Rectal smooth muscle tissue (tissue), 1 donor: ENCODE data around the gene RBPJL.

Experiments used
- H3K27ac ChIP-seq: one replicate; pipeline ENCODE4 v1.7.0; 2013; ENCODE audit warnings: low read depth, low read length, inconsistent platforms
- H3K27me3 ChIP-seq: one replicate; pipeline ENCODE4 v1.7.0; 2013; ENCODE audit warnings: low read length; ENCODE audit not compliant: control insufficient read depth, insufficient read depth
- H3K36me3 ChIP-seq: one replicate; pipeline ENCODE4 v1.7.0; 2013; ENCODE audit warnings: low read length; ENCODE audit not compliant: control insufficient read depth, insufficient read depth
- H3K4me1 ChIP-seq: one replicate; pipeline ENCODE4 v1.7.0; 2013; ENCODE audit warnings: low read length; ENCODE audit not compliant: control insufficient read depth, insufficient read depth
- H3K4me3 ChIP-seq: one replicate; pipeline ENCODE4 v1.7.0; 2013; ENCODE audit warnings: low read length
- H3K9ac ChIP-seq: one replicate; pipeline ENCODE4 v1.7.0; 2013; ENCODE audit warnings: low read length

Gene RBPJL

GRCh38 chr20:45328451-45328850 lies 21.8 kb downstream of the RBPJL start:
- Histone ChIP-seq H3K27me3 (no peaks in the 10 kb centered on the region), H3K36me3 (peaks cover 46% of the 10 kb centered on the region), H3K27ac (no peak overlapping the region), H3K9ac (no peak overlapping the region), H3K4me3 (no peak overlapping the region), H3K4me1 (no peaks in the 10 kb centered on the region)

GRCh38 chr20:45329497-45330319 lies 23.1 kb downstream of the RBPJL start:
- no peak overlapping the region for H3K4me3 ChIP-seq
- peaks cover 46% of the 10 kb centered on the region for H3K36me3 ChIP-seq
- H3K27ac ChIP-seq: no peak overlapping the region
- no peaks in the 10 kb centered on the region for H3K27me3 ChIP-seq
- H3K9ac ChIP-seq: no peak overlapping the region
- no peaks in the 10 kb centered on the region for H3K4me1 ChIP-seq

- H3K9ac ChIP-seq: no peak overlapping the region
- peaks cover 46% of the 10 kb centered on the region for H3K36me3 ChIP-seq
- no peak overlapping the region for H3K27ac ChIP-seq
- H3K4me3 ChIP-seq: no peak overlapping the region
- no peaks in the 10 kb centered on the region for H3K4me1 ChIP-seq
- no peaks in the 10 kb centered on the region for H3K27me3 ChIP-seq
These were observed 23.8 kb downstream of the RBPJL start for GRCh38 chr20:45330476-45330875.

DNA sequence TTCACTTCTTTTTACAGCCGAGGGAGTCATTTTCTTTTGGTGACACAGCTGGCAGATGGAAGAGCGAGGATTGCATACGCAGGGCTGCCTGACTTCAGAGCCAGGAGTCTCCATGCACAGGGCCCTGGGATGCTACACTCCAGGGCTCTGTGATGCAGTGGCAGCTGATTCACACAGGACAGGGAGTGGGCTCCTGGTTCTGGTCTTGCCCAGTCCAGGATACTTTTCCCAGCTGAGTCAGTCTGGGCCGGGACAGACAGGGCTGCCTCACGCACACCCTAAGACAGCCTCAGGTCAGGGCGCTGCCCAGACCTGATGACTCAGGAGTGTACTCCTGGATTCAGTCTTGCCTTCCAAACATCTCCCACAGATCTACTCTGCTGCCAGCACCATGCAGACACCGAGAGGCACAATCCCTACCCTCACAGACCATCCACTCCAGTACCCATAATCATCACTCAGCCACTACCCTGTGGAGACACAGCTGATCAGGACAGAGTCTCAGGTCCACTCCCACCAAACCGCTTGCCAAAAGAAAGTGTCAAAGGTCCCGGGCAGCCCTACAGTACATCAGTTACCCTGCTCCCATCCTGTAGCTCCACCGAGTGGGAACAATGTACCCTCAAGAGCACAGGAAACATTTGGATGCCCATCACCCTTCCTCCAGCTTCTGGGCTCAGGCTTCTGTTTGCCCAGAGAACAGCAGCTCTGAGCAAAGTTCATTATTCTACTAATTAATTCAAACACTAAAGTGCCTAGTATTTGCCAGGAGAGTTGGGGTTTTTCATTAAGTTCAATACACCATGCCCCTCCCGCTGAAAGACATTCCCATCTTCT lies 30.1 kb downstream of the RBPJL start:
- H3K4me1 ChIP-seq: peaks cover 44% of the 10 kb centered on the region
- H3K27me3 ChIP-seq: no peaks in the 10 kb centered on the region
- H3K4me3 ChIP-seq: peak overlapping the region; percentile 39
- H3K9ac ChIP-seq: no peak overlapping the region
- peaks cover 9% of the 10 kb centered on the region for H3K36me3 ChIP-seq
- H3K27ac ChIP-seq: peak overlapping the region; percentile 92

DNA sequence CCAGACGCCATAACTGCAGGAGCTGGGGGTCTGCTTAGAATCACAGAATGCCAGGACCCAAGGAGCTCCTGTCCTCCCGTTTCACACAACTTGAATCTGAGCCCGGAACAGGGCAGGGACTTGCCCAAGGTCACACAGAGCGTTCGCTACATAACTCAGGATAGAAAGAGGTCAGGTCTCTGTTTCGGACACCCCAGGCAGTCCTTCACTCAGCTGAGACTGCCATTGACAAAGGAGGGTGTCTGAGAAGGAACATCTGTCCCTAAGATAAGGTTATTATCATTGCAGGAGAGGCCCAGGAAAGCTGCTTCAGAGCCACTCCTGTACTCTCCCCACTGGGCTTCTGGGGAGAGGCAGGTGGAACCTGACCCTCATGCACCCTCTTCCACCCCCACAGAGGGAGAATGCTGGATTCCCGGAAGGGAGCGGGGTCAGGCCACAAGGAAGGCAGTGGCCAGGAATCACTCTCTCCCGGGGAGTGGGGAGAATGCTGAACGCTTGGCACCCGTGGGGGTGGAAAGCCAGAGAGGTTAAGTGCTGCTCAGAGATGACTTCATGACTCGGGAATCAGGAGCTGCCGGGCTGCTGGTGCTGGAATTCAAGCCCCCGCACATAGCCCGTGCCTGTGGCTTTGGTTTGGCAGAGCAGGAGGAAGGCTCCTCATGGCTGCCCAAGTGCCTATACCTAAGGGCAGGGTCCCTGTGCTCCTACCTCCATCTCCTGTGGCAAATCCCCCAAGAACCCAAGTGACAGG lies 30.9 kb downstream of the RBPJL start:
- Histone ChIP-seq H3K27ac (peak overlapping the region; percentile 92), H3K4me1 (peaks cover 50% of the 10 kb centered on the region), H3K36me3 (peaks cover 4% of the 10 kb centered on the region), H3K9ac (peak overlapping the region; percentile 26), H3K27me3 (no peaks in the 10 kb centered on the region), H3K4me3 (peak overlapping the region; percentile 40)

DNA sequence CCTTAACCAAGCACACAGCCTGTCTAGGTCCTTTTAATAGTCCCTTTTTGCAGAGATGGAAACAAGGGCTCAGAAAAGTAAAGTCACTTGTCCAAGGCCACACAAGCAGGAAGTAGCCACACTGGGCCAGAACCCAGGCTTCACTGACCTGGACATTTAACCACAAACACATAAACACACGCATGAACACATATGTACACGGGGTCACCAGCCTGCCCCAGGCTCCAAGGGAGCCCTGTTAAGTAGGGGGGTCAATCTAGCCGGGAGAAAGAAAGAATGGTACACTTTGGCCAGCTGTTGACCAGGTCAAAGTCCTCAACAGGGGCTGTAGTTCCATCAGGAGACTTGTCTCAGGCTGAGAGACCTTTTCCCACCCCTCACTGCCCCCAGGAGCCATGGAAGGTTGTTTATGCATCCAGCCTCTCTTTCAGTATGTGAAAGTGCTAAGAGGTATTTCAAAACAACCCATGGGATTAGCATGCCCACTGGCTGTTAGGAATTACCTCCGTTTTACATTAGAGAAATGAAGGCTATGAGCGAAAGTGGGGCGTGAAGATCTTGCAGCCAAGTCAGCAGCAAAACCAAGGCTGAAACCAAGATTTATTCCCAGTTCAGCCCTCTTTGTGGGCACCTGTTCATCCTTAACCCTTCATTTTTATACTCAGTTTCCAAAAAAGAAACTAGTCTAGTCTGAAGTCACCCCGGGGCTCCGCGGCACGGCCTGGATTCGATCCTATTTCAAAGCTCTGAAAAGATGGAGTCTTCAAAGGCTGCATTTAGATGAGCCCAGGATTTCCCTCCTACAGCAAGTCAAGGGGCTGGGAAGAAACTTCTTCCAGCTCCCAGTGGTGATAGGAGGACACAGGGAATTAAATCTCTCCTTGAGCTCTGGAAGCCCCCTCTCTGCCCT lies 31.7 kb downstream of the RBPJL start:
- Histone ChIP-seq H3K27ac (peak overlapping the region; percentile 92), H3K4me1 (peaks cover 56% of the 10 kb centered on the region), H3K9ac (peak overlapping the region; percentile 35), H3K27me3 (no peaks in the 10 kb centered on the region), H3K4me3 (peak overlapping the region; percentile 40), H3K36me3 (no peaks in the 10 kb centered on the region)

GRCh38 chr20:45339084-45339483 lies 32.4 kb downstream of the RBPJL start:
- Histone ChIP-seq H3K4me1 (peaks cover 63% of the 10 kb centered on the region), H3K4me3 (no peak overlapping the region), H3K27ac (peak overlapping the region; percentile 92), H3K27me3 (no peaks in the 10 kb centered on the region), H3K9ac (peak overlapping the region; percentile 35), H3K36me3 (no peaks in the 10 kb centered on the region)

DNA sequence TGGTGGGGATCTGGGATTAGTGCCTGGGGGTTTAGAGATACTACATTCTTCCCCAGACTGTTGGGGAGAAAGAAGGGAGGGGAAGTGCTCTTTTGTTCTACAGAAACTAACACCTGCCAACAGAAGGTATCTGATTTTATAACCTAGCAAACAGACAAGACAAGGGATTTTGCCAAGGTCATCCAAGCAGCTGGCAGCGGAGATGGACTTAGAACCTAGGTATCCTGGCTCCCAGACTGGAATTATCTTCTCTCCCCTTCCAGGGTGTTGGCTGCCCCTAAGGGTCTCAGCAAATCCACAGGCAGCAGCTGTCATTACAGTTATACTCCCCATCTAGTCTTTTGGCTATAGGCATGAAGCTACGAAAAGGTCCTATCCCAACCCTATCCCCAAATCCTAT lies 33.2 kb downstream of the RBPJL start:
- H3K9ac ChIP-seq: no peak overlapping the region

DNA sequence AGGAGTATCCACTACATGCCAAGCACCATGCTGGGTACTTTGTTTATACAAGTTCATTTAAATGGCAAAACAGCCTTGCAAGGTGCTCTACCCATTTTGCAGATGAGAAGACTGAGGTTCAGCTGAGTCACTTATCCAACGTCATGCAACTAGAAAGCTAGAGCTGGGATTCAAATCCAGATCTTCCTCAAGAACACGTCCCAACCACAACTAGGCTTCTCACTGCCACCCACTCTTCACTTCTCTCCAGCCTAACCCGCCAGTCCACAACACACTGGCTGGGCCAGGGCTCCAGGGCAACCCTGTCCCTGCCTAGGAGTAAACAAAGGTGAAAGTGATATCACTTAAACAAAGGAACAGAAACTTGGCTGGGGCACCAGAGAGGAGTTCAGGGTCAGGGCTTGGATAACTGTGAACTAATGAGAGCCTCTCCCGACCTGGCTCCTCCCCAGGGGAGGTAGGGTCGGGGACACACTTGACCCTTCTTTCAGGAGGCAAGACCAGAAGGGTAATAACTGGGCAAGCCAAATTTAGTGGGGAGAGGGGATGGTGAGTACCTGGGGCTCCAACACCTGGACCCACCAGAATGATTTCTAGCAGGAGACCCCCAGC lies 33.7 kb downstream of the RBPJL start:
- Histone ChIP-seq H3K27ac (peak overlapping the region; percentile 33), H3K27me3 (no peaks in the 10 kb centered on the region), H3K36me3 (no peaks in the 10 kb centered on the region), H3K9ac (no peak overlapping the region), H3K4me1 (peaks cover 71% of the 10 kb centered on the region), H3K4me3 (no peak overlapping the region)

More for the DNA sequence above, 33.2 kb downstream of the RBPJL start:
- H3K4me1 ChIP-seq: peaks cover 68% of the 10 kb centered on the region
- no peaks in the 10 kb centered on the region for H3K36me3 ChIP-seq
- no peaks in the 10 kb centered on the region for H3K27me3 ChIP-seq
- no peak overlapping the region for H3K4me3 ChIP-seq
- peak overlapping the region; percentile 59 for H3K27ac ChIP-seq

DNA sequence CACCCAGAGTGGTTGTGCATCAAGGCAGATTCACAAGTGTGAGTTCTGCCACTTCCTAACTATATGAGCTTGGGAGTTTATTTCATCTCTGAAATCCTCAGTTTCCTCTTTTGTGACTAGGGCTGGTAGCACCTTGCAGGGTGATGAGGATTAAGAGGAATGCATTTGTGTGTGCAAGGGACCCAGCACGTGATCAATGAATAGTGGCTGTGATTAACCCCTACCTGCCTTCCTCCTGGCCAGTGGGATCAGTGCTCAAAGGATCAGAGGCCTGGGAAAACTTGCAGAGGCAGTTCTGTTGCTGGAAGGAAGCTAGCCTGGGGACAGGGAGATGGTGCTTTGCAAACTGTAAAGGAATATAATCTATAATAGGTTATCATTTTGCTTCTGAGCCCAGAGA lies 34.3 kb downstream of the RBPJL start:
- Histone ChIP-seq H3K4me1 (peaks cover 75% of the 10 kb centered on the region), H3K9ac (no peak overlapping the region), H3K4me3 (no peak overlapping the region), H3K36me3 (no peaks in the 10 kb centered on the region), H3K27ac (peak overlapping the region; percentile 96), H3K27me3 (no peaks in the 10 kb centered on the region)

GRCh38 chr20:45341579-45341938 lies 34.9 kb downstream of the RBPJL start:
- peaks cover 77% of the 10 kb centered on the region for H3K4me1 ChIP-seq
- no peak overlapping the region for H3K9ac ChIP-seq
- H3K4me3 ChIP-seq: peak overlapping the region; percentile 51
- no peaks in the 10 kb centered on the region for H3K36me3 ChIP-seq
- peak overlapping the region; percentile 96 for H3K27ac ChIP-seq
- no peaks in the 10 kb centered on the region for H3K27me3 ChIP-seq
